ENCODE measurements around the gene A1BG.

Gene A1BG, protein sequence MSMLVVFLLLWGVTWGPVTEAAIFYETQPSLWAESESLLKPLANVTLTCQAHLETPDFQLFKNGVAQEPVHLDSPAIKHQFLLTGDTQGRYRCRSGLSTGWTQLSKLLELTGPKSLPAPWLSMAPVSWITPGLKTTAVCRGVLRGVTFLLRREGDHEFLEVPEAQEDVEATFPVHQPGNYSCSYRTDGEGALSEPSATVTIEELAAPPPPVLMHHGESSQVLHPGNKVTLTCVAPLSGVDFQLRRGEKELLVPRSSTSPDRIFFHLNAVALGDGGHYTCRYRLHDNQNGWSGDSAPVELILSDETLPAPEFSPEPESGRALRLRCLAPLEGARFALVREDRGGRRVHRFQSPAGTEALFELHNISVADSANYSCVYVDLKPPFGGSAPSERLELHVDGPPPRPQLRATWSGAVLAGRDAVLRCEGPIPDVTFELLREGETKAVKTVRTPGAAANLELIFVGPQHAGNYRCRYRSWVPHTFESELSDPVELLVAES

GRCh38 chr19:58352760-58353671 lies at the start of gene A1BG:
Gene A1BG, minus strand, starts transcription at chr19:58353492. Its CDS starts 55 bp downstream, at chr19:58353437.
- no peak for DNase-seq

GRCh38 chr19:58401840-58402421 lies 48.6 kb upstream of the A1BG start:
- DNase-seq: no peak

- DNase-seq: peak; percentile 96
These were observed 47.9 kb upstream of the A1BG start for GRCh38 chr19:58400916-58401839.

- DNase-seq: peak; percentile 12
These were observed 47.1 kb upstream of the A1BG start for GRCh38 chr19:58400316-58400915.

DNA sequence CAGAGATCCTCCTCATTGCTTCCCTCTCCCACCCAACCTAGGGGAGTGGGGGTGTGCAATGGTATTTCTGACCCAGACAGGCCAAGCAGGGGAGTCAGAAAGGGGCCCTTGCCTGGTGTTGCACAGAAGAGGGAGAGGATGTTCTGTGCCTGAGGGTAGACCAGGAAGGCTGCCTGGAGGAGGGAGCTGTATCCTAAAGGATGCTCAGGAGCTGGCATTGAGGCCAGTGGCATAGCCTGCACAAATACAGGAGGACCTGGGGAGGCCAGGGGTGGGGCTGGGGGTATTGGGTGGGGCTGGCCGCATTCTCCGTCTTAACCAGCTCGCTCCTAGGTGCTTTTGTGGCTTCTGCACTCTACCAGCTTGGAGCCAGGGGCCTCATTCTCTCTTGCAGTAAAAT lies 46.6 kb upstream of the A1BG start:
- no peak for DNase-seq

- no peak for DNase-seq
These were observed 45.3 kb upstream of the A1BG start for GRCh38 chr19:58398545-58398944.

DNA sequence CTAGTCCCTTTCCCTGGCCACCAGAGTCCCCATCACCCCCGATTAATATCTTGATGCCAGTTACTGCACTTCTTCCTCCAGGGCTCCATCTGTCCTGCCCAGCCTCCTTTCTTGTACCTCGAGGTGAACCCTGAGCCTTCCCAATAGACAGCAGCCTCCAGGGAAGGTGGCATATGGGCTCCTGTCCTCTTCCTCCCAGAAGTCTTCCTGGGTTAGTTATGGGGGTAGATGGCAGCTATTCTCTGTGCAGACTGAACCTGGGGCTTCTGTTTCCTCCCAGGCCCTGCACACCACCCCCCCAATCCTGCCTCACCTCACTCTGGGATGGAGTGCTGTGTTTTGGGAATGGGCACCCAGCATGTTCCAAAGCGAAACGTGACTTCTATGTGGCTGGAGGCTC lies 44.8 kb upstream of the A1BG start:
- DNase-seq: no peak

- DNase-seq: no peak
These were observed 44.3 kb upstream of the A1BG start for GRCh38 chr19:58397533-58398037.

GRCh38 chr19:58396691-58397532 lies 43.6 kb upstream of the A1BG start:
- no peak for DNase-seq

DNA sequence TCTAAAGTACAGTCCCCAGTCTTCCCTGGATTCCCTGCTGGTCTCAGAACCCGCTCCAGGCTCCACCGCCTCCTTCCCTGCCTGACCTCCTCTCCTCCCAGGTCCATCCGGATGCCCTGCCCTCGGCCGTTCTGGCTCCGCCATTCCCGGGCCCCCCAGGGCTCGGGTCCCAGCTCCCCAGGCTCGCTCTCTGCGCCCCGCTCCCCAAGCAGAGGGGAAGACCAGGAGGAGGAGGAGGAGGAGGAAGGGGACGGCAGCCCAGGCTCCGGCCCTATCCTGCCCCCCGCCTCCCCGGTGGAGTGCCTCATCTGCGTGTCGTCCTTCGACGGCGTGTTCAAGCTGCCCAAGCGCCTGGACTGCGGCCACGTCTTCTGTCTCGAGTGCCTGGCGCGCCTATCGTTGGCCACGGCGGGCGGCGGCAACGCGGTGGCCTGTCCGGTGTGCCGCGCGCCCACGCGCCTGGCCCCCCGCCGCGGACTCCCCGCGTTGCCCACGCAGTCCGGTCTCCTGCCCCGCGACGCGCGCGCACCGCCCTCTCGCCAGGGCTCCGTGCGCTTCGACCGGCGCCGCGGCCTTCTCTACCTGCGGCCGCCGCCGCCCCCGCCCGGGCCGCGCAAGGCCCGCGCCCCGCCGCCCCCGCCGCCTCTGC lies 42.8 kb upstream of the A1BG start:
- DNase-seq: no peak

- no peak for DNase-seq
These were observed 42.1 kb upstream of the A1BG start, which contains the start of gene RNF225 for GRCh38 chr19:58395220-58395978. Gene RNF225, plus strand, starts transcription at chr19:58395656. Its CDS starts 434 bp downstream, at chr19:58396090.

DNA sequence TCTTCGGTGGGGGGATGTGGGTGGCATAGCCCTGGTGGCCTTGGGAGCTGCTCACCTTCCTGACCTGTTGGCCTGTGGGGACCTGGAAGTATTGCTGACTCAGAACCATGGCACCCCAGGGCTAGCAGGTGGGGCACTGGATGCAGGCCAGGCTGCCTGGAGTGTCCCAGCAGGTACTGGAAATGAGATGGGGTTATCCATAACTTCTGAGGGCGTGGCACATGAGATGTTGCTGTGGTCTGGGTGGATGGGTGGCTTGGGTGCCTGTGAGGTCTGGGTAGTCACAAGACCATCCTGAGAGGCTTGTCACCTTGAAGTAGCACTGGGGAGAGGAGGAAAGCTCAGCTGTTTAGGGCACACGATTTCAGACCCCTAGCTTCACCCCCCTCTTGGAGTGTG lies 41.5 kb upstream of the A1BG start:
- no peak for DNase-seq

- no peak for DNase-seq
These were observed 40.4 kb upstream of the A1BG start for GRCh38 chr19:58393725-58394033.

- DNase-seq: no peak
These were observed 39.8 kb upstream of the A1BG start for GRCh38 chr19:58392945-58393724.

GRCh38 chr19:58388175-58388526 lies 34.9 kb upstream of the A1BG start:
- DNase-seq: no peak

- DNase-seq: no peak
These were observed 34.3 kb upstream of the A1BG start for GRCh38 chr19:58387338-58388174.

DNA sequence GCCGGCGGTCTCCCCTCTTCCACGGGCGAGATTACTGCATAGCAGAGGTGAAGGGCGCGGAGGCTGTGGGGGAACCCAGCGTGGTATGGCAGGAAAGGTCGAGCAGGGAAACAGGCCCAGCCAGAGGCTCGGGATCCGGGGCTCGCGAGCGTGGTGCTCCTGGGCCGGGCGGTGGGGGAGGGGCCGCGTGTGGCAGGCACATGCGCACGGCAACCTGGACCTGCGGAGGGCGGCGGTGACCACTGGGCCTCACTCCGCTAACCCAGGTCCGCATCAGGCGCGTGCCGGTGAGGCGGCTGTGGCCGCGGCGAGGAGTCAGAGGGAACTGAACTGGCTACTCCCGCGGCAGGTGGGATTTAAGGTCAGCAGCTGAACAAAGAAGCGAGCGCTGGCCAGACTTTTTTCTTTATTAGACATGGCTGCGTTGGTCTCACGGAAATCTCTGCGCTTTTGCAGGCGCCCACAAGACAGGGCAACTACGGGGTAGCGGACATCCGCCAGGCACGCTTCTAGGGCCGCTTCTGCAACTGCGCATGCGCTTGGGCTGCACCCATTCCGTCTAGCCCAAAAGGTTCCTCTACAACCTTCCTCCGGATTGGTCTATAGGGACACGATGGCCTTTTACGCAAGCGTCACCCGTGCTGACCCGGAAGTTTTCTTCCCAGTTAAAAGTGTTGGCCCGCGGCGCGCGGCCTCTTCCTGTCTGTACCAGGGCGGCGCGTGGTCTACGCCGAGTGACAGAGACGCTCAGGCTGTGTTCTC lies 33.5 kb upstream of the A1BG start, which contains the start of gene RPS5:
Gene RPS5 (plus strand): TSS at position 694 of the 762 bp plus-strand sequence. CDS start 869 bp downstream, outside the sequence.
- peak; percentile 80 for DNase-seq
